ENCODE measurements around the gene SETBP1.

The SETBP1 gene

DNA sequence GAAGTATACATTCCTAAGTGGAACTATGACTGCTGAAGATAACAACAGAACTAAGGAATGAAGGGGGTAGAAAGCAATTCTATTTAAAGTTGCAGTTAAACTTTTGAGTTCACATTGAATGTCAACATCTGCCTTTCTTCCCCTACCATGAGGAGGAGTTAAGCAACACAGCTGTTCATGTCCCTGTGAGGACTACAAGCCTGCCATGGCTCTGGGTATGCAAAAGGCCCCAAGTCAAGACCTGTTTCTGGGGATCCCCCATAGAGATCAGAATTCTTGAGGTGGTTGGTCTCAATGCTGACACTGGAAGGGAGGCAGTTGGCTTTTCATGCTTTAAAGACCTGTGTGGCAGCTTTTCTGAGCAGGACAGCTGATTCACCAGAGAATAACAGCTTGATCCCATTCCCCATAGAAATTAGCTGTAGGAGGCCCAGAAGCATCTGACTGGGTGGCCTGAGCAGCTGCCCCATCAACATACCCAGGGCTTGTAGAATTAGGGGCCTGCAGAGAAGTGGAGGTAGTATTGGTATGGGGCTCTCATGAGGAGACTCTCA lies 131.0 kb downstream of the SETBP1 start:
- H3K36me3 ChIP-seq (ENCODE audit: control insufficient read depth, insufficient read depth, low read length), result no peaks in the 10 kb centered on the region
- TF ChIP-seq, protein P1, sequence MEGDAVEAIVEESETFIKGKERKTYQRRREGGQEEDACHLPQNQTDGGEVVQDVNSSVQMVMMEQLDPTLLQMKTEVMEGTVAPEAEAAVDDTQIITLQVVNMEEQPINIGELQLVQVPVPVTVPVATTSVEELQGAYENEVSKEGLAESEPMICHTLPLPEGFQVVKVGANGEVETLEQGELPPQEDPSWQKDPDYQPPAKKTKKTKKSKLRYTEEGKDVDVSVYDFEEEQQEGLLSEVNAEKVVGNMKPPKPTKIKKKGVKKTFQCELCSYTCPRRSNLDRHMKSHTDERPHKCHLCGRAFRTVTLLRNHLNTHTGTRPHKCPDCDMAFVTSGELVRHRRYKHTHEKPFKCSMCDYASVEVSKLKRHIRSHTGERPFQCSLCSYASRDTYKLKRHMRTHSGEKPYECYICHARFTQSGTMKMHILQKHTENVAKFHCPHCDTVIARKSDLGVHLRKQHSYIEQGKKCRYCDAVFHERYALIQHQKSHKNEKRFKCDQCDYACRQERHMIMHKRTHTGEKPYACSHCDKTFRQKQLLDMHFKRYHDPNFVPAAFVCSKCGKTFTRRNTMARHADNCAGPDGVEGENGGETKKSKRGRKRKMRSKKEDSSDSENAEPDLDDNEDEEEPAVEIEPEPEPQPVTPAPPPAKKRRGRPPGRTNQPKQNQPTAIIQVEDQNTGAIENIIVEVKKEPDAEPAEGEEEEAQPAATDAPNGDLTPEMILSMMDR (IDR thresholded peaks at IDR 0.05; ENCODE audit: insufficient read depth, low read length, poor library complexity, severe bottlenecking), result no peak
- H3K27me3 ChIP-seq (replicated peaks; ENCODE audit: control insufficient read depth, insufficient read depth, low read length), result no peaks in the 10 kb centered on the region
- H3K4me3 ChIP-seq (replicated peaks; ENCODE audit: low read depth, low read length), result no peak overlapping the region
- no peak for DNase-seq (ENCODE audit: extremely low read depth, insufficient read length)

DNA sequence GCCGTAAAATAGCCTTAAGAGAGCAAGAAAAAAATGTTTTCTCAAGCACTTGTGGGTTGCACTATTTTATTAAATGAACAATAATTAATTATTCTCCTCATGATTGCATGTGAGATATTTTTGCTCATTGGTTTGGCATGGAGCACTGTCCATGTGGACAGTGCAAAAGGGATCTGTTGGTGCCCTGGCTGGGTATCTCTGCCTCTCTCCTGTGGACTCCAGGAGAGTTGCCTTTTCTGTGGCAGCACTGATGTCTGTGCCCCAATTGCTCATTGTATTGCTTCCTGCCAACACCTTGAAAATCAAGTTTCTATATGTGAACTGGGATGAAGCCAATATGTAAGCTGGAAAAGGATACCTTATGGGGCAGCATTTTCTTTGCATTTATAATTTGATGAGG lies 131.7 kb downstream of the SETBP1 start:
- Histone ChIP-seq H3K36me3 (ENCODE audit: control insufficient read depth, insufficient read depth, low read length) (no peaks in the 10 kb centered on the region), H3K27me3 (replicated peaks; ENCODE audit: control insufficient read depth, insufficient read depth, low read length) (no peaks in the 10 kb centered on the region), H3K4me3 (replicated peaks; ENCODE audit: low read depth, low read length) (no peak overlapping the region)
- no peak for DNase-seq (ENCODE audit: extremely low read depth, insufficient read length)
- TF ChIP-seq, protein P1 (IDR thresholded peaks at IDR 0.05; ENCODE audit: insufficient read depth, low read length, poor library complexity, severe bottlenecking), result no peak

DNA sequence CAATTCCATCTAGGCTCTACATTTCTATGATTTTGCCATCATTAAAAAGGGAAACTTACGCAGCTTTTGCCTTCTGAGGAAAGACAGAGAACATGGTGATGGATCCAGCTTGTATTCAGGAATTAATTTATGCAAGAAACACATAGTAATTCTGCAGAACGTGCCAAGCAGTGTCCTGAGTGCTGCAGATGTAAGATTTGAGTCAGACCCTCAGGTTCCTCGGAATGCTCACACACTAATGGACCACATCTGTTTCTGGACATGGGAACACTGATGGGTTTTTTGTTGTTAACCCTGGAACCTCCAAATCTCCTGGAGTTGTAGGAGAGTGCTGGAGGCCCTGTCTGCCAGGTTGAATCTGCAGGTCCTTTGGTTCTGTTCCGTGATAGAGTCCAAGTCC lies 132.9 kb downstream of the SETBP1 start:
- Histone ChIP-seq H3K36me3 (ENCODE audit: control insufficient read depth, insufficient read depth, low read length) (no peaks in the 10 kb centered on the region), H3K4me3 (replicated peaks; ENCODE audit: low read depth, low read length) (no peak overlapping the region), H3K27me3 (replicated peaks; ENCODE audit: control insufficient read depth, insufficient read depth, low read length) (no peaks in the 10 kb centered on the region)
- no peak for DNase-seq (ENCODE audit: extremely low read depth, insufficient read length)
- TF ChIP-seq, protein P1 (IDR thresholded peaks at IDR 0.05; ENCODE audit: insufficient read depth, low read length, poor library complexity, severe bottlenecking), result no peak

DNA sequence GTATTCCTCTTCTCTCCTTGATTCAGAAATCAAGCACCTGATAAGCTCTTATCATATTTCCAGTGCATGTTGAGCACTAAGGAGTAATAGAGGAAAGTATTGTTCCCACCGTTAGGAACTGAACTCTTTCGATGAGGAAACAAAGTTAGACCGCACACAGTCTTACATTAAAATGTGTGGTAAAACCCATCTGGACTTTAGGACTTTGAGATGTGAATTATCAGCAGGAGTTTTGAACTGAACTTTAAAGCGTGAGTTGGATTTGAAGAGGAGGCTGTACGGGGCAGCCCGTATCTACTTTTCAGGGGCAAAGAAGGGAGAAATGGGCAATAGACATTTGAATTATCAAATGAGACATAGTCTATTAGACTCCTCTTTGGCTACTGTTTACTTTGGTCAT lies 134.4 kb downstream of the SETBP1 start:
- no peaks in the 10 kb centered on the region for H3K36me3 ChIP-seq (ENCODE audit: control insufficient read depth, insufficient read depth, low read length)
- TF ChIP-seq, protein P1 (IDR thresholded peaks at IDR 0.05; ENCODE audit: insufficient read depth, low read length, poor library complexity, severe bottlenecking), result no peak
- H3K4me3 ChIP-seq (replicated peaks; ENCODE audit: low read depth, low read length), result no peak overlapping the region
- no peak for DNase-seq (ENCODE audit: extremely low read depth, insufficient read length)
- no peaks in the 10 kb centered on the region for H3K27me3 ChIP-seq (replicated peaks; ENCODE audit: control insufficient read depth, insufficient read depth, low read length)

DNA sequence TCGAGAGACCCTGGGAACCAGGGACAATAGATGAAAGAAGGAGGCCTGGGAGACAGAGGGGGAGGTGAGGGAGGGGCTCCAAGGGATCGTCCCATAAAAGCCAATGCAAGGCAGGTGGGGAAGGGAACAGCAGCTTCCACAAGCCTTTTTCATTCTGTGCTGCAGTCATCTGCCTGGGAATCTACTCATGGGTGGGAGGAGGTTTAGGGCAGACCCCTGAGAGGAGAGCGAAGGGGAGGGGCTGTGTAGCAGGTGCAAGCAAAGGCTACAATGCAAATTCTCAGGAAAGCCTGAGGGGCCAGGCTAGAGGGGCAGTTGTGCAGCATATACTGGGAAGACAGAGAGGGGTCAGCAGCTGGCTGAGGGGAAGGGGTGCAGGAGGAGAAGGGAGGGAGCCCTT lies 135.4 kb downstream of the SETBP1 start:
- no peak for DNase-seq (ENCODE audit: extremely low read depth, insufficient read length)
- TF ChIP-seq, protein P1 (IDR thresholded peaks at IDR 0.05; ENCODE audit: insufficient read depth, low read length, poor library complexity, severe bottlenecking), result no peak
- Histone ChIP-seq H3K36me3 (ENCODE audit: control insufficient read depth, insufficient read depth, low read length) (no peaks in the 10 kb centered on the region), H3K4me3 (replicated peaks; ENCODE audit: low read depth, low read length) (no peak overlapping the region), H3K27me3 (replicated peaks; ENCODE audit: control insufficient read depth, insufficient read depth, low read length) (no peaks in the 10 kb centered on the region; the same call in 1 of the 2 replicates)

DNA sequence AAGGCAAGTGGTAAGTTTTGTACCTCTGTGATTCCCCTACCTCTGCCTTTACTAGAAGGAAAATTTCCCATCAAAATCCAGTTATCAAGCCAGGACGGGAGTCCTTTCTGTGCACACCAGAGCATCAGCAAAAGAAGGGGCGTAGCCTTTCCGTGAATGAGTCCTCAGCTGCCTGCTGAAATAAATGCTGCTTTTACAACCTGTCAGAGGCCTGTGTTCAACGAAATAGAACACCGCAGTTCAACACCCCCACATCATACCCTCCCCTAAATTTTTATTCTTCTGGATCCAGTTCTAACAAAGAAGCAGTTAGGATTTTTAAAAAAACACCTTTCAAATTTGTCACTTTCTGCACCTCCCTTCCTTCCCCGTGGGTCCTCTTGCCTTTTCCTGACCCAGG lies 135.8 kb downstream of the SETBP1 start:
- no peak for DNase-seq (ENCODE audit: extremely low read depth, insufficient read length)
- H3K27me3 ChIP-seq (replicated peaks; ENCODE audit: control insufficient read depth, insufficient read depth, low read length), result no peaks in the 10 kb centered on the region; the same call in 1 of the 2 replicates
- H3K4me3 ChIP-seq (replicated peaks; ENCODE audit: low read depth, low read length), result no peak overlapping the region
- H3K36me3 ChIP-seq (ENCODE audit: control insufficient read depth, insufficient read depth, low read length), result no peaks in the 10 kb centered on the region
- TF ChIP-seq, protein P1 (IDR thresholded peaks at IDR 0.05; ENCODE audit: insufficient read depth, low read length, poor library complexity, severe bottlenecking), result no peak
